ENCODE data around the gene RTN4RL1.
A peak's percentile ranks its signal among the peaks of the same experiment; 100 is the strongest.
"Not testable (repeated sequence)": the region's sequence is repeated elsewhere in the genome, so short reads cannot be mapped to it uniquely, and the experiment has no call there.

The RTN4RL1 gene

DNA sequence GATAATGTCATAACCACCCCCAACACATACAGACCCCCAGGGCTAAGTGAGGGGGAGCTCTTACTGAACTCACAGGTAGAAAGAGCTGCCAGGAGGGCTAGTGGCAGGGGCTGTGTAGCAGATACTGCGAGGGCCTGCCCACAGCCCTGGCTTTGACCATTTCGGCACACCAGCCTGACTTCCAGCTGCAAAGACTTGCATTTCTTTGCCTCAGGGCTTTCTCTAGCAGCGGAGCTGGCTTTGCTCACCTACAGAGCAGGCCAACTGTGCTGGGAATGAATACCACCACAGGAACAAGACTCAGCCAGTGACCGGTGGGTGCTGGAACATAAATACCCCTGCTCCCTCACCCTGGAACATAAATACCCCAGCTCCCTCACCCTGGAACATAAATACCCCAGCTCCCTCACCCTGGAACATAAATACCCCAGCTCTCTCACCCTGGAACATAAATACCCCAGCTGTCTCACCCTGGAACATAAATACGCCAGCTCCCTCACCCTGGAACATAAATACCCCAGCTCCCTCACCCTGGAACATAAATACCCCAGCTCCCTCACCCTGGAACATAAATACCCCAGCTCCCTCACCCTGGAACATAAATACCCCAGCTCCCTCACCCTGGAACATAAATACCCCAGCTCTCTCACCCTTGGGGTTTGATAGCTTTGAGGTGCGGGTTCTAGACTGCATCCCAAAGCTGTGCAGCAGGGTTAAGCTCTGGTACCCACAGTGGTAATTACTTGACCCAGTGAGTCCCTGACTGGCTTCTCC is 11.7 kb downstream of the RTN4RL1 start:
- not testable (repeated sequence) for H3K4me3 ChIP-seq
- H3K27ac ChIP-seq, result peak overlapping the region in 4 of 21 experiments; percentile 4 to 55 (median 16)

DNA sequence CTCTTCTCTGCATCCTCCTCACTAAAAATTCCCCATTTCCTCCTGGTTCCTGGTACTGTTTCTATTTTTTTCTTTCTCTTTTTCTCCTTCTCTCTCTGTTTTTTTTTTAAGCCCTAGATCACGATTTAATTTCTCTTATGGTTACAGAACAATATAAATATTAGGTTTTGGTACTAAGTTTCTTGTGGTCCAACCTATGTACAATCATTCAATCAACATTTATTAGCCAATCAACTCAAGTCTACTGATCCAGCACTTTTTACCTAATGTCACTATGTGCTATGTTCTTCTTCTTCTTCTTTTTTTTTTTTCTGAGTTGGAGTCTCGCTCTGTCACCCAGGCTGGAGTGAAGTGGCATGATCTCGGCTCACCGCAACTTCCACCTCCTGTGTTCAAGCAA is 12.6 kb downstream of the RTN4RL1 start:
- Histone ChIP-seq H3K4me3 (no peak overlapping the region), H3K27ac (peak overlapping the region in 17 of 21 experiments; percentile 18 to 79 (median 60))

DNA sequence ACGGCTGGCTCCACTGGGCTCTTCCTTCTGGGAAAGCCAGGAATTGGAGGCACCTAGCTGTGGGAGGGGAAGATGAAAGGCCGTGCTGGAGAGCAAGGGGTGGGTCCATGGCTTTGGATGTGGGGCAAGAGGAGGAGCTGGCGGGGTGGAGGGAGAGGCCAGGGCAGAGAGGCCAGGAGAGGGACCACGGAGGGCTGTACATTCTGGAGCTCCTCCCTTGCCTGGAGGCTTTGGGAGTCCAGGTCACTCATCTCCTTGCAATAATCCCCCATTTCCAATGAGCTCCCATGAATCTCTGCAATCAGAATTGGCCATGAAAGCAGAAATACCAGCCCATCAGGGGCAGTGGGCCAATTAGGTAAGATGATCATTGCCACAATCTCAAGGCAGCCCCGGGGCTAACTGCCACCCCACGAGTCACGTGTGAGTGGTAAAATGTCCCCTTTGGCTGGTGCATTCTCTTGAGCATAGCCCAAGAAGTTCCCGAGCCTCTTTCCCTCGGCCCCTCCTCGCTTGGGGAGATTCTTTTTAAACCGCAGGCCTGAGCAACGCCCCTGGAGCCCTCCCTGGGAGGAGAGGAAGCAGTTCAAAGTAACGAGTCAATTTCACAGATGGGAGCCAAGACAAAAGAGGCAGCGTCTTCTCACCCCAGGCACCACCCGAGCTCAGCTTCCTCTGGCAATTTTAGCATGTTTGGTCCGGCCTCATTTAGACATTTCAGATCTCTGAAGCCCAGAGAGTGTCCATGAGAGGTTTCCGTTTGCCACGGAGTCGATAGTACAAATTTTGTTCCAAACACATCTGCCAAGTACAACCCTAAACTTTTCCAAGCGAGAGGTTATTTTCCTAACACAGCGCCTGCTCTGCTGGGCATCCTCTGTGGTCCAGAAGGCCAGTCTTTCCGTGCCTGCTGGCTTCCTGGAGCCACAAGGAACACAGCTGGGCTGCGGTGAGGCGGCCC is 13.4 kb downstream of the RTN4RL1 start:
- Histone ChIP-seq H3K4me3 (no peak overlapping the region), H3K27ac (peak overlapping the region in 17 of 21 experiments; percentile 18 to 79 (median 60))

DNA sequence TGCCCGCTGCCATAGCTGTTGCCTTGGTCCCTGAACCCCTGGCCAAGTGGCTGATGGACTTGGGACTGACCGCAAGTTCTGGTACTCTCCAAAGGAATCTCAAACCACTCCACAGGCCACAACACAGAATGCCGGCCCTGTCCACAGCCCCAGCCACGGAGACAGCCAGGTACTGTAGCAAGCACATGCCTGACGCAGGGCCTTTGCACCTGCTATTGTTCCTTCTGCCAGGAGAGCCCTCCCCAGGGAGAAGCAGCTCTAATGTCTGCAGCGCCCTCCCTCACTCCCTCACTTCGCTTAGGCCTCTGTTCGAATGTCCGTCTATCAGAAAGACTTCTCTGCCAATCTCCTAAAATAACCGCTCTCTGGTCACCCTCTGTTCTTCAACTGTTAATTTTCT is 15.4 kb downstream of the RTN4RL1 start:
- Histone ChIP-seq H3K27ac (no peak overlapping the region), H3K4me3 (no peak overlapping the region)

DNA sequence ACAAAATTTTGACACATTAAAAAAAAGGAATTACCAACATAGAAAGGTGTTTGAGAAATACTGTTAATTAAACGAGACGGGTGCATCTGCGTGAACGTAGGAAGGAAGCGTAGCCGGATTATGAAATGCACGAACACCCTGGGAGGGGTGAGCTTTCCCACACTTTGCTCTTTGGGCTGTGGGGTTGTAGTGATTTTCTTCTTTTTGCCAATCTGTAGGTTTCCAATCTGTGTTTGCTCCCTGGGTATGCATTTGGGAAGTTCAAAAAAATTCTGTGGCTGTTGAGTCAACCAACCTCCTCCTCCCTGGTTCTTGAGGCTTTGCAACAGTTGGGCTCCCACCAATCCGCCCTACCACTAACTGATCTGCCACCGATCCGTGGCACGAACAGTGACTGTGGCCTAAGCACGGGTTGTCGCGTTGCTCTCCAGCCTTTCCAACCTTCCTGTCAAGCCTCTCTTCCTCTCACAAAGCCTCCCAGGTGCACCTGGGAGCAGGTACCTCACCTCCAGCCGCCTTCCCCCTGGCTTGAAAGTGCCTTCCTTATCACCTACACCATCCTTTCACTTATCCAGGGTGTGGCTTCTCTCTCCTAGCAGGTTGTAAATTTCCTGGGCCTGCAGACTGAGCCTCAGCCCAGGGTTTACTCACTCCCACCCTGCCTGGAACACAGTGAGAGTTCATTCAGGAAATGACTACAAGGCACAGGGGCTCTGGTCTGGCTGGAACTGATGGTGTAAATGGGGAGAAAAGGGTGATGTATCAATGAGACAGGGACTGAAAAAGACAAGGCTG is 16.6 kb downstream of the RTN4RL1 start:
- no peak overlapping the region for H3K4me3 ChIP-seq
- H3K27ac ChIP-seq, result no peak overlapping the region

DNA sequence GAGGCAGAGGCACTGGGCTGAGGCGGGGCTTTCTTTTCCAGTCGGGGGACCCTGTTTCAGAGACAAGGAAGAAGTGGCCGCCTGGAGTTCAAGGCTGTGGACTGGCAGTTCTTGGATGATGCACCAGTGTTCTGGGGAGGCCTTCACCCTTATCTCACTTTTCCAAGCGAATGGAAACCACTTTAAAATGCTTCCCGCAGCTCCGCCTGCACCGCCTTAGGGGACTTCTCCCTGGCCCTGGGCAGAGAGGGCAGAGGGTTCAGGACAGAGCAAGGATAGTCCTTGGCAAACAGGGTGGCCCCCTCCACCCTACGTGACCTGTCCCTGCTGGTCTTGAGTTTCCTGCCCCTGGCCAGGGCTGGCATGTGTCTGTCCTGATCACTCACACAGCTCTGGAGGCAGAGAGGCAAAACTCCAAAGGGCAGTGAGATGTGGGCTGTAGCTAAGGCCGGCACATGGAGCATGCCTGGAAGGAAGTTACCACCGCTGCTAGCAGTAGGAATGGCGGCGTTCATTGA is 20.6 kb downstream of the RTN4RL1 start:
- H3K27ac ChIP-seq, result no peak overlapping the region
- no peak overlapping the region for H3K4me3 ChIP-seq

DNA sequence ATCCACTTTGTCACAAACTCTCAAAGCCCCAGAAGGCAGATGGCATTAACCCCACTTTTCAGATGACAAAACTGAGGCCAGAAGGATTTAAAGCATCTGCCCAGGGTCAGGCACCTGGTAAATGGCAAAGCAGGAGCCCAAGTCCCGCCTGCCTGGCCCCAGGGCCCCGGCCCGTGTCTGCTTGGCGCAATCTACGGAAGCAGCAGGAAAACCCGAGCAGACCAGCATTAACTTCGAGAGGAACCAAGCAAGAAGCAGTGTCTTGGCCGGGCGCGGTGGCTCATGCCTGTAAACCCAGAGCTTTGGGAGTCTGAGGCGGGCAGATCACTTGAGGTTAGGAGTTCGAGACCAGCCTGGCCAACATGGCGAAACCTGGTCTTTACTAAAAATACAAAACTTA is 21.6 kb downstream of the RTN4RL1 start:
- H3K27ac ChIP-seq, result peak overlapping the region in 5 of 21 experiments; percentile 50 to 72 (median 60)

DNA sequence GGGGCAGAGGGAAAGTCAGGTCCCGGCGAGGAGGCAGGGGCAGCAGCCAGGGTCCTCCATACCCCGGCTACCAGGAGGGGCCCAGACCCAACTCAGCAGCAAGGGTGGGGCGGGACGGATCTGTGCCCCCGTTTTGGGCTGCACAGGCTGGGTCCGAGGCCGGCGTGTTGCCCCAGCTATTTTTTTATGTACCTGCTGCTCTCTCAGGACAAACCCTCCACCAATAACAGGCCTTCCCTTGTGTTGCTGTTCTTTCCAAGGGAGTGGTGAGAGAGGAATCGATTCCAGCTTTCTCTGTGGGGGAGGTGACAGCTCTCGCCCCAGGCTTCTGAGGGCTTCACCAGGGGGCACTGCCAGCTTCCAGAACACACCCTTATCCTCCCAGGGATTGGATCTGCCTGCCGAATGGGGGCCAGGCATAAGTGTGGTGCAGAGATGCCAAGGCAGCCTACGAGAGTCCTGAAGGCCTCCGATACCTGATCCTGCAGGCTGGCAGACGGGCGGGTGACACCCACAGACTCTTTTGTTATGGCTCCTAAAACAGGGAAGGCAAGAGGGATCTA is 22.3 kb downstream of the RTN4RL1 start:
- peak overlapping the region in 8 of 21 experiments; percentile 21 to 72 (median 60) for H3K27ac ChIP-seq

More for the DNA sequence above, 21.6 kb downstream of the RTN4RL1 start:
- H3K4me3 ChIP-seq, result no peak overlapping the region

DNA sequence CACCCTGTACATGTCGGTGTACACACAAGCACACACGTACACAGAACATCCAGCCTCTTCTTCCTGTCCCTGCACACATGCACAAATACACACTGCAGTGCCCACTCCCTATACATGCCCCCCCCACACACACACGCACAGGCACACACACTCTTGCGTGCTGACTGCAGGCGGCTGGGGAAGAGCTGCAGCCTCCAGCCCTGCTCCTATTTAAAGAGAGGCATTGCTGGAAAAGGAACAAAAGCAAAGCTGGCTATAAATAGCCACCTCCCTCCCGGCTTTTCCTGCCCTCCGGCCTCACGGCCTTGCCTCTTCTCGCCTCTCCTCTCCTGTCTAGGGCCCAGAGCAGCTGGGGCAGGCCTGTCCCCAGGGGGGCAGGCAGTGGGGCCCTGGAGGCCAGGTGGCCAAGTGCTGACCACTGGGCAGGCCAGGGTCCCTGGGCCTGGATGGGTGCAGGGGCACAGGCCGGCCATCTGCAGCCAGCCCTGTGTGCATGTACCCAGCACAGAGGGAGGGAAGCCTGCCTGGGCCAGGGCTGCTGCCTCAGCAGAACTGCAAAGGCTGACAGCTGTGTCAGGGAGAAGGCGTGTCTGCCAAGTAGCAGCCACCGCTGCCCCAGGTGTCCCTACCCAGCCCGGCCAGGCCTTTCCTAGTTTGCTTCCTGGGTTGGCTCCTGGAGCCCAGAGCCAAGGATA is 25.4 kb downstream of the RTN4RL1 start:
- H3K27ac ChIP-seq, result peak overlapping the region in 12 of 21 experiments; percentile 36 to 82 (median 62)
- H3K4me3 ChIP-seq, result no peak overlapping the region

More for the DNA sequence above, 22.3 kb downstream of the RTN4RL1 start:
- H3K4me3 ChIP-seq, result no peak overlapping the region

DNA sequence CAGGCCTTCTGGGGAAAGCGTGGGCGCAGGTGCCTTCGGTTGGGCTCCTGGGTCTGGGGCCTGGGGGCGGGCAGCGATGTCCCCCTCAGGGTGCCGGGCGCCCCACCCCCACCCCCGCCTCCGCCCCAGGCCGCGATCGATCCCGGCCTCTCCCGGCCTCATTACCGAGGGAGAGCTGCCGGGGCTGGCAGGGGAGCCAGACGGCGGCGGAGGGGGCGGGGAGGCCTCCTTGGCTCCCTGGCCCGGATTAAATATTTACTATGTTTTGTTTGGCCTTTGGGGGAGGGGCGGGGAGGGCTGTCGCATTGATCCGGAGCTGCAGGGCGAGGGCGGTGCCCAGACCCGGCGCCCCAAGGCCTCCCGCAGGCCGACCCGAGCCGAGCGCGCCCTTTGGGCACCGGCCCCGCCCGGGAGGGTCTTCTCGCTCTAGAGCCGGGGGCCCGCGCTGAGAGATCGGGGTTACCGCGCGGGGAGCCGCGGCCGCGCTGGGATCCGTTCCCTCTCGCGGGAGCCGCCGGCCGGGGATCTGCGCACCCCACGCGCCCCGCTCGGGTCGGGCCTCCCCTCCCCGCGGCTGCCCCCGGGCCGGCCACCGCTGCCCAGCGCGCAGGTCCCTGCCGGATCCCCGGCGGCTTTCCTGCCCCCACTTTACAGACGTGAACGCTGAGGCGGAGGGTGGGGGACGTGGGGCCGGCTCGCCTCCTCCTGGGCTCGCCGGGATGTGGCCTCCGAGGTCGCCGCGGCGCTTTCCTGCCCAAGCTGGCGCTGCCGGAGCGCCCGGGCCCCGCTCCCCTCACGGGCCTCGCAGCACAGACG is 27.0 kb downstream of the RTN4RL1 start:
- peak overlapping the region in 17 of 21 experiments; percentile 22 to 81 (median 57) for H3K27ac ChIP-seq

DNA sequence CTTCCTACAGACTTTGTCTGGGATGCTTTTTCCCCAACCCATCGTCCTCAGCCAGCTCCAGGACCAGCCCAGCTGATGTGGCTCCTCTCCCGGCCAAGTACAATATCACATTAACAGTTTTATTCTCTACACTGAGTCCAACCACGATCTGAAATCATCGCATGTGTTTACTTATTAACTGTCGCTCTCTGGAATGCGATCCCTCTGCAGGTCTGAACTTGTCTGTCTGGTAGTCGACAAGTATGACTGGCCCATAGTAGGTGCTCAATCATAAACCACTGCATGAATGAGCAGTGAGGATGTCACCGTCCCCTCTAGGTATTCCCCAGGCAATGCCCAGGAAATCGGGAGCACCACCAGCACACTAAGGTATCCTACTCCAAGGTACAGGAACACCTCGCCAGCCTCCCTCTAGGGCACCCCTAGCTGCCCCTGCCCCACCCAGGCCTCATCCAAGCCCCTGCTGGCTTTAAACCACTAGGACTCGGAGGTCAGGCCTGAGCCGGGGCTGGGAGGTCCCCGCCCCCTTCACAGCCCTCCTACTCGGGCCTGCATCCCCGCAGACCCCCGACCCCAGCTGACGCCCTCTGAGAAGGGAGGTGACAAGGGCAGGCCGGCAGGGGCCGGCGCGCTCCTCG is 27.7 kb downstream of the RTN4RL1 start:
- Histone ChIP-seq H3K4me3 (peak overlapping the region in 5 of 7 experiments; percentile 26 to 44 (median 36)), H3K27ac (peak overlapping the region in 13 of 21 experiments; percentile 23 to 81 (median 63))

More for the DNA sequence above, 27.0 kb downstream of the RTN4RL1 start:
- H3K4me3 ChIP-seq, result peak overlapping the region; percentile 24 to 44 (median 32)

DNA sequence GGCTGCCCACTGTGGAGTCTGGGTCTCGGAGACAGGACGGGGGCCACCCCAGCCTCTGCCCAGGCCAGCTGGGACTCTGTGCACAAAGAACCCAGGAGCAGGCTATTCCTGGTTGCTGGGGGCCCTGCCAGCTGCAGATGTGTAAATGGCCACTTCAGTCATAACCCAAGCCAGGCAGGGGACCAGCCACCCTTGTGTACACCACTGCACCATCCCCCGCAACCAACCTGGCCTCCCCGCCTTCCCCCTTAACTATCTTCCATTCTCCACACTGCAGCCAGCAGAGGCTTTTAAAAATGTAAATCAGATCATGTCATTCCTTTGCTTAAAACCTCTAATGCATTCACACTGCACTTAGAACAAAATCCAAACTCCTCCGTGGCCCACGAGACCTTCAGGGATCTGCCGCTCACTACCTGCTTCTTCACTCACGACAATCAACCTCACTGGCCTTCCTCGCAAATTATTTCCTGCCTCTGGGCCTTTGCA is 28.3 kb downstream of the RTN4RL1 start:
- H3K4me3 ChIP-seq, result no peak overlapping the region

DNA sequence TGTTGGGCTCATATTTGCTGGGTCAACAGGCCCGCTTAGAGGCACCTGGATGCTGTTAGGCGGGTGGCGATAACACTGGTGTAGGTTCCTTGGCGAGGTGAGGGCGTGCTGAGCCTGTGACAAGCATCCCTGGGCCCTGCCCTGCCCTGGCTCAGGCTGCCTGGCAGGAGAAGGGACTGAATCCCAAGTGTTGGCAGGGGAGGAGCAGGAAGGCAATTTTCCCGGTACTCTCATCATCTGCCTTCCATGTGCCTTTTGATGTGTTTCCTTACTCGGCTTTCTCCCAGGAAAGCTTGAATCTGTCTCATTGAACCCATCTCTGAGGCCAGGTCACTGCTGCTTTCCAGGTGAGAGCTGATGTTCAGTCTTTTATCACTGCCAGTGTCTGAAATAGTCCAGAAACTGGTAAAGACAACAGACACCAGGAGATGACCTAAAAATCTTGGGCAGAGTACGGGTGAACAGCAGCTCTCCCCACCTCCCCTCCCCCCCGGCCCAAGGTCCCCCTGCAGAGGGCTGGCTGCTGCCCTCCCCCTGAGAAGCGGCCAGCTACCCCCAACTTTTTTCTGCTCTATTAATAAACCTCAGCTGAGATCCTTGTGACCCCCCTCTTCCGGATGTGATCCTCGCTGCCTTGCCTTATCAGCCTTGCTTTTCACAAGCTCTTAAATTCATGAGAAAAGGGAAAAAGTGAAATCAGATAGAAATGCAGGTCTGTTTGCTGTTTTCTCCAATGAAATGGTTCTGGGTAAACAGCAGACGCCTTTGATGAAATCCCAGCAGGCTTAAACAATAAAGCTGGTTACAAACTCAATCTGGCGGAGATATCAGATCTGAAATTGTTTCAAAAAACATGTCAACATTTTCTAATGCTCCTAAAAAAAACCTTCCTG is 29.0 kb downstream of the RTN4RL1 start:
- peak overlapping the region in 3 of 21 experiments; percentile 15 to 47 (median 35) for H3K27ac ChIP-seq
- H3K4me3 ChIP-seq, result no peak overlapping the region

More for the DNA sequence above, 28.3 kb downstream of the RTN4RL1 start:
- peak overlapping the region in 2 of 21 experiments; percentile 34 to 35 for H3K27ac ChIP-seq

DNA sequence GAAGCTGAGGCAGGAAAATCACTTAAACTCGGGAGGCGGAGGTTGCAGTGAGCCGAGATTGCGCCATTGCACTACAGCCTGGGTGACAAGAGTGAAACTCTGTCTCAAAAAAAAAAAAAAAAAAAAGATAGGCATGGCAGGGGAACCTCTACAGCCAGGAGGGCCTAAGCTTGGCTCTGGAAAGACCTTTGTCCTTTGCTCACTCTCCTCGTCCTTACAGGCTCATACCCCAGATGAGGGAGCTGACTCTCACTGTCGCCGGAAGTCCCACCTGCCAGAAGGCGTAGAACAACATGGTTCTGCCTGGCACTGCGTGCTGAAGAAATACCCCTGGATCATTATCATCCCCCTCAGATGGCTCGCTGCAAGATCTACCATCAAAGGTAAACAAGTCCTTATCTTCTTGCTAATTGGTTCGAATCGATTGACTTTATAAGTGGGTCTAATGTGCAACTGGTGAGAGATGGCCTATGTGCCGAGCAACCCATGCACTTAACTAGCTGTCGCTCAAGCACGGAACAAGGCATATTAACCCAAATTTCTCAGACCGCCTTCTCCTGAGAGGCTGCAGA is 29.7 kb downstream of the RTN4RL1 start:
- no peak overlapping the region for H3K4me3 ChIP-seq
- H3K27ac ChIP-seq, result peak overlapping the region in 1 of 21 experiments; percentile 47

DNA sequence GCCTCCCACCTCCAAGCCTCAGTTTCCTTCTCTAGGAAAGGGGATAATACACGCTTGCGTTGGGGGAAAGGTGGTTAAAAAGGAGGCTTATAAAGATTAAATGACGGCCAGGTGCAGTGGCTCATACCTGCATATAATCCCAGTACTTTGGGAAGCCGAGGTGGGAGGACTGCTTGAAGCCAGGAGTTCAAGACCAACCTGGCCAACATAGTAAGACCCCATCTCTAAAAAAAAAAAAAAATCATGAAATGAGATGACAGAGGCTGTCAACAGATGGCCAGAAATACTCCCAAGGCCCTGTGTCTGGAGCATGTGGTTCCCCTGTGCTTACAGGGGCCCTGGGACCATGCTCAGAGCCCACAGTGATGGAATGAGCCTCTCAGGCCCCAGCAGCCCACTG is 30.4 kb downstream of the RTN4RL1 start:
- H3K27ac ChIP-seq, result no peak overlapping the region

More for the DNA sequence above, 30.4 kb downstream of the RTN4RL1 start:
- no peak overlapping the region for H3K4me3 ChIP-seq
